Non-pigmented ciliary epithelial cell (primary cell): ENCODE measurements around the gene EPGN.

Experiments
- DNase-seq: peaks from one replicate; pipeline ENCODE4 v3.0.0-alpha.2; 2010; ENCODE audit warnings: low read depth

Gene EPGN

GRCh38 chr4:74311696-74312313, 3.5 kb downstream of the EPGN start:
- no peak for DNase-seq

- no peak for DNase-seq
Measured at GRCh38 chr4:74314329-74314728, 6.1 kb downstream of the EPGN start.

- no peak for DNase-seq
Measured at GRCh38 chr4:74314944-74315343, 6.7 kb downstream of the EPGN start.

DNA sequence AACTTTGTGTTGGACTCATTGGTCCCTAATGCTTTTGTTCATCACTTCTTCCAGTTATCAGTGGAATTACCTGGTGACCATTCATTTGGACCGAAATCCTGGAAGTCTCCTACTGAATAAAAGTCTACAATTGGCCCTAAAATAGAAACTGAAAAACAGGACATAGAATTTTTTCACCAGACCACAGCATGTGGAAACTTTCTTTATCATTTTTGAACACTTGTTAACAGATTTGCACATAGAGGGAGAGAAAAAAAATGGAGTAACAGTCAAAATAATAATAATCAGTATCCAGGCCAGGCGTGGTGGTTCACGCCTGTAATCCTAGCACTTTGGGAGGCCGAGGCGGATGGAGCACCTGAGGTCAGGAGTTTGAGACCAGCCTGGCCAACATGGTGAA, 7.1 kb downstream of the EPGN start:
- DNase-seq: no peak

DNA sequence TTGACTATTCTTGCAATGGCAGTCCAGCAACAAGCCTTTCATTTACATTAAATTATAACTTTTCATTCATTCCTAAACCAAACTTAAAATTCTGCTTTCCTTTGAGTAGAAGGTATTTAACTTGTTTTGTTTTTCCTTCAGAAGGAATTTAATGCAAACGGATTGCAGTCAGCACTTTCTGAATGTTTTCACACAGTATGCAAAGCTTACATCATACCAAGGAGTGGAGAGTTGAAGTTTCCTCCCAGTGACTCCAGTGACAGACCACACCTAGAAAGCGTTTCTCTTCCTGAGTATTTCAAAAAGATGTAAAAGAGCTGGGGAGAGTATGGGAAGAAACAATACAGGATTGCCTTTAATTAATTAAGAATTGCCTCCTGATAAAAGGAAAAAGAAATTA, 8.1 kb downstream of the EPGN start:
- DNase-seq: no peak

DNA sequence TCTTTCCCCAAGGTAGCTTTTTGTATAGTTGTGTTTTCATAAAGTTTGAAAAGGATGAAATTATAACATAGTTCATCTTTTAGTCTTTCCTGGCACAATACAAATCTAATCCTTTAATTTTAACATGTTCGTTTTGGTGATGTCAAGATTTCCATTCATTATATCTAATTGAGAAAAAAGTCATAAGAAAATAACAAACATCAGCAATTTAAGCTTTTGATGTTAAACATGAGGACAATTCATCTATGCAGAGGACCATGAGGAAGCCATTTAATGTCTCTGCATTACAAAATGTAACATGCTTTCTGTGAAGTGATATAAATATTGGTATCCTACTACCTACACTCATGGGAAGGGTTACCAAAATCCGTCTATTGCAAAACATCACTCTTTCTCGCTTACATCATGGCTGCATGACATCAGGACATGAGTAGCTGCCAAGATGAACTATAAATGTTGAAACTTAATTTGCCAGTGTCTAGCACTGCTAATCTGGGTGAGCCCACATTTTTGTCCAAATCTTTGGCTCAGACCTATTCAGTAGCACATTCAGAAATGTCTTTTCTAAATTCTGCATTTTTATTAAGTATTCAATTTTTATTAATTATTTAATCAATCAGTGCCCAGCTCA, 9.5 kb downstream of the EPGN start:
- DNase-seq: no peak

DNA sequence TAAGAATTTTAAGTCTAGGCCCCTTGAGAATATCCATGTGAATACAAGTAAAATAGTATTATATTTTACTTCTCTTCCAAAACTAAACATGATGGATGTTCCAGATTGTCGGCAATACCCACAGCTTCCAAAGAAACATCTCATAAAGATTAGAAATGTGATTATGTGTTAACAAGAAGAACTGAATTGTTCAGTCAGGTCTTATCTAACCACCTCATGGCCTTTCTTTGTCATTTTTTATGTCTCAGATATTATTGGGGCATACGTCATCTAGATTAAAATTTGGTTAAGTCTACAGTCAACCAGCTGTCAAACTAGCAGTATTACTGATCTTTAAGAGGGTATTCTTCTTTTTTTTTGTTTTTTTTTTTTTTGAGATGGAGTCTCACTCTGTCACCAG, 10.0 kb downstream of the EPGN start:
- no peak for DNase-seq

GRCh38 chr4:74319470-74319869, 11.2 kb downstream of the EPGN start:
- no peak for DNase-seq

DNA sequence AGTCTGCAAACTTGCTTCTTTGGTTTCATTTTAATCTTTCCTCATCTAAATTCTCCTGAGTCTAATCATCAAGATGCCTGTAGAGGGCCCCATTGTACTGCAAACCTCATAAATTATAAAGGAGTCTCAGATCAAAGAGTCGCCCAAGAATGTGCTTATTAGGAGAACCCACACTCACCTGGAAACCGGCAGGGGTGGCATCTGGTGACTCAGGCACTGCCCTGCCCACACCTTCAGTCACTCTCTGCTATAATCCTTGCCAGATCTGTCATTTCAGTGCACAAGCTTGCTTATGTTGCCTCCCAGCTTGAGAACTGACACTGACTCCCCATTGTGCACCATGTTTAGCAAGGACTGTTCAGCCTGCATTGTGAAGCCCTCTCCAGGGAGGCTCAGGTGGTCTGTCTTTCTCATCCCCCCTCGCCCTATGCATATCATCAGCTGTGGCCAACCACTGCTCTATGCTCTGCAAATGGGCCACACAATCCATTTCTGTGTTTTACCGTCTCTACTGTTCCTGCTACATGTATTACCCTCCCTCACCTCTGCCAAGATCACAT, 12.4 kb downstream of the EPGN start:
- no peak for DNase-seq

GRCh38 chr4:74322301-74322700, 14.0 kb downstream of the EPGN start:
- DNase-seq: no peak

DNA sequence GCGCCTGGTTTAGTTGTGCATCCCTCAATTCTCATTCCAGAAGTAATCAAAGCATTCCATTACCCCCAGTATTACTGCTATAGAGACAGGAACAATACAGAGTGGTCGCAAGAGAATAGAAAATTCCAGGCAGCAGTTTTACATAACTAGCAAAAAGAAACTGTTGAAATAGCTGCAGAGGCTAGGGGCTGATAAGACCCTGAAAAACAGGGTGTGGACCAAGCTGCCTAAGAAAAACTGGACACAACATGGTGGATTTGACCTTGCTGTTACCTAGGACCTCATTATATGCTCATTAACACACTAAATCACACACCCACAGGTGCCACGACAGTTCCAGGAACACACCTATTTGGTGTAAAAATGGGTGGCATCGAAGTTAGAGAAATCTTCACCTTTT, 15.4 kb downstream of the EPGN start:
- DNase-seq: no peak

GRCh38 chr4:74324262-74324661, 16.0 kb downstream of the EPGN start:
- no peak for DNase-seq

GRCh38 chr4:74325886-74326285, 17.6 kb downstream of the EPGN start:
- DNase-seq: no peak

DNA sequence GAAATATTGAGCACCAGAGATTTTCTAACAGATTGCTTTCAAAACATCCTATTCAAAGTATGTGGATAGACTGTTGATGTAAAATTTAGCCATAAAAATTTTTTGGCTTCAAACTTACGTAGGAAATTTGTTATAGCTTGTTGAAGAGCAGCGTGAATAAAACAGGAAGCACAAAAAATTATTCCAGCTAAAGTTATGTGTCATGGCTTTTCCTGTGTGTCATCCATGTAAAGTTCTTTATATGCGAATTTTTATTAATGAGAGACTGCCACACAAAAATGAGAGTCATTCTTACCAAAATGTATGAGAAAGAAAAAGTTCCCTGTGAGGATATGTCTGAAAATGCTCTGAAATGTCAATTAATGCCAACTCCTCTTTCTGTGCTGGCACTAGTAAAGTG, 19.5 kb downstream of the EPGN start:
- no peak for DNase-seq

- no peak for DNase-seq
Measured at GRCh38 chr4:74328501-74328900, 20.2 kb downstream of the EPGN start.

GRCh38 chr4:74329307-74329706, 21.0 kb downstream of the EPGN start:
- DNase-seq: no peak

GRCh38 chr4:74330295-74330750, 22.1 kb downstream of the EPGN start:
- DNase-seq: no peak

GRCh38 chr4:74331252-74331651, 23.0 kb downstream of the EPGN start:
- DNase-seq: no peak

DNA sequence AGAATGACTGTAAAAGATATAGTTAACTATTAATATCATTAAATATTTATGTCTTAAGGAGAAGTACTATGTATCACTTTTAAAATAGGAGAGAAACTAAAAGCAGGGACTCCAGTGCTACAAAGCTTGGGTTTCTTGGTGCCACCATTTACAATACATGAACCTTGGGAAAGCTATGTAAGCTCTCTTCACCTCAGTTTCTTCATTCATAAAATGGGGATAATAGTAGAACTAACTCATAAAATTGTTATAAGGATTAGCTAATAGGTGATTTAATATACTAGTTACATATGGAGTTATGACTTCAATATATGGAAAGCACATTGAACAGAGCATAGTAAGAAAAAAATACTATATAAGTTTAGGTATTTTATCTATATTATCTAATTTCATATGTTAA, 23.7 kb downstream of the EPGN start:
- no peak for DNase-seq

- no peak for DNase-seq
Measured at GRCh38 chr4:74334636-74335035, 26.4 kb downstream of the EPGN start.

GRCh38 chr4:74335341-74336021, 27.2 kb downstream of the EPGN start:
- no peak for DNase-seq

DNA sequence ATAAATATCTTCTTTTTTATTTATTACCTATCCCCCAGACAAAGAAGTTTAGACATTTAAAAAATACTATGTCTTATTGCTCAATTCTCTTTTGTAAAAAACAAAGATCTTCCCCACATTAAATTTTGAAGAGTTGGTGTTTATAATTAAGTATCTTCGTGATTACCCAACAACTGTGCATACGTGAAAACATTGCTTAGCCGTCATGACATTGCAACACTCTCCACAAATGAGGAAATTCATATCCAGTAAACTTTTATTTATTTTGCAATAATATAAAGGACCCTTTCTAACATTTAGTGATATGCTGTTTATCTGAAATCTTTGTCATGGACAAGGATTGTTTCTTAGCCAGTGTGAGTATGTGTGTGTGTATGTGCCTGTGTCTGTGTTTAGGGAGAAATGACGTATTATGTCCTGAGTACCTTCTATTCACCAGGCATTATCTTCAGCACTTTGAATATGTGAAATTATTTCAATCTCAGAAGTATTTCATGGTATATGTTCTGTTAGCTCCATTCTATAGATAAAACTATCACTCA, 30.6 kb downstream of the EPGN start:
- DNase-seq: no peak

DNA sequence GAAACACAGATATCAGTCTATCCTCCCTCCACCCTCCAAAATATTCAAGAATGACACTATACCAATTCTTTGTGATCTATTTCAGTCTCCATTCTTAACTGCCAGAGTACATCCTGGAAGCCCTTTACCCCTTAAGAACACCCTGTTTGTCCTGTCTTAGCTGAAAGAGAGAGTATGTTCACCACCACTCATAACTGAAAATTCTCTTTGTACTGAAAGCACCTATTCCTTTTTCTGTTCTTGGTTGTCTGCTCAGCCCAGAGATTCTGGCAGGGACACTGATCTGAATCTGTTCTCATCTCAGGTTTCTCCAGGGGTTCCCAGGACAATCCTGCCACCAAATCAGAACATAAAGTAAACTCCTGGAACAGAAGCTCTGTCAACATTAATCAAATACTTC, 31.2 kb downstream of the EPGN start:
- no peak for DNase-seq
